Stimulated activated CD8-positive, alpha-beta memory T cell treated with anti-CD3 and anti-CD28 coated beads, Interleukin-2, amount 100 ng/mL, for 48 hours (primary cell): ENCODE results near the gene NTNG1.

Experiments
- DNase-seq, 2 donors: peaks; one replicate each; pipeline ENCODE4 v3.0.0-alpha.2; 2020; ENCODE audit warnings: low read depth in 2 of 2

Gene NTNG1

DNA sequence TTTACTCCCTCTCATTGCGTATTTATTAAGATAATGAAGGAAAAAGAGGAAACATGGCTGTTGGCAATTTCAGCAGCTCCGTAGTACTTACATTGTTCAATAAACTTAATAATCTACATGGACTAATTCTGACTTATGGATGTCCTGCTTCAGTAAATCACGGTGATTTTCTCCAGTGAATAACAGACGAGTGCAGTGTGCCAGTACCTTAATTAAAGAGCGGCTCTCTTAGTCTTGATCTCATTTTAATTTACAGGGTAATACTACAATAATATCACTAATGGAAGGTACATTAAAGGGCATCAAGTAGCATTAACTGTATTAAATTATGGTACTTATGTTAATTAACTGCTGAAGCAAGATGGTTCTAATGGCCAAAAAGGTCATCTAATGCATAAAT is 187.2 kb downstream of the NTNG1 start:
- DNase-seq: no peak

GRCh38 chr1:107339775-107340174 is 198.9 kb downstream of the NTNG1 start:
- DNase-seq: no peak

GRCh38 chr1:107342316-107342715 is 201.5 kb downstream of the NTNG1 start:
- no peak for DNase-seq

GRCh38 chr1:107342768-107343167 is 201.9 kb downstream of the NTNG1 start:
- no peak for DNase-seq

DNA sequence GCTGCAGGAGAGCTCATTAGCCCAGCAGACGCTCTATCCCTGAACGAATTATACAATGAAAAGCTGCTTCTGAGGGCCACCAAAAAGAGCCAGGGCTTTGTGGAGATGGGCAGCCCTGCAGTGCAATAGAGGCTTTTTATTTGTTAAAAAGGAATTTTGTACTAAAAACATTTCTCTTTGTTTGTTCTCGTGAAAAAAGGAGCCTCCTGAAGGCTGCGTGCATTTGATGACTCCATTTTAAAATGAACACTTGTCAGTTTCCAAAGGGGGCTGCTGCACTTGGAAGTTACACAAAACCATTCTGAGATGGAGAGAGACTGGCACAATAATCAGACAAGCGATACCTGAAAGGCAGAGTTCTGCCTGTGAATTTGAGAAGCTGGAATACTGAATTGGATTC is 202.8 kb downstream of the NTNG1 start:
- no peak for DNase-seq

DNA sequence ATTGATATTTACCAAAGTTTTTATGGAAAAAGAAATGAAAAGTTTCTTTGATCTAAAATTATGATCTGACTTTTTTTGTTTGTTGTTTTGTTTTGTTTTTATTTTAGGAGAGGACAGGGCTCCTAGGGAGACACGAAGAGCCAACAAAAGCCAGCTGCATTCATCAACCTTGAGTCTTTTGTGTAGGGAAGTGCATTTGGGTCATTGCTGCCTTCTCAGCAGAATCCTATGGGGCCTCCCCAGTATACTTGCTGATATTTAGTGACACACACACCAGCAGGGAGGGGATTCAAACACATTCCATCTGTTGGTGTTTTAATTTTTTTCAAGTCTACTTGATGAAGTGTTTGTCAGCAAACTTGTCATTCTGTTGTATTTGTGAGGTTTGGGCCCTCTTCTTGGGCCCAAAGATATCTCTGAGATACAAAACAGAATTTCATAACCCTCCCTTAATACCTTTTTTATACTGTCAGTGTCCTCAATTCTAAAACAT is 203.5 kb downstream of the NTNG1 start:
- DNase-seq: no peak

GRCh38 chr1:107344836-107345235 is 204.0 kb downstream of the NTNG1 start:
- DNase-seq: no peak

- no peak for DNase-seq
Measured at GRCh38 chr1:107352850-107353249, 212.0 kb downstream of the NTNG1 start.

DNA sequence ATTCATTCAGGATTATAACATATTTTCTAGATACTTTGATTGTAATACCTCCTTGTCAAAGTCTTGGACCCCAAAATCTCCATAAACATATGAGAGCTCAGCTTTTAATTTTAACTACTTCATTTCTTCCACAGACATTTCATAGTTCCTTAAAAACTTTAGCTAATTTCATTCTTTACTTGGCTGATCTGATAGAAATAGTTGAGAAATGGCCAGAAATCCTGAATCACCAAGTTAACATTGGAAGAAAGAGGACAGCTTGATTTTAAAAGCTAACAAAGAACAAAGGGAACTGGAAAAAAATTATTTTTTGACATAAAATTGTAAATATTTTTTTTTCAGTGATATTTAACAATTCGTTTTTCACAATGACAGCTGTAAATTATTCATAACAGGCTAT is 216.5 kb downstream of the NTNG1 start:
- no peak for DNase-seq

DNA sequence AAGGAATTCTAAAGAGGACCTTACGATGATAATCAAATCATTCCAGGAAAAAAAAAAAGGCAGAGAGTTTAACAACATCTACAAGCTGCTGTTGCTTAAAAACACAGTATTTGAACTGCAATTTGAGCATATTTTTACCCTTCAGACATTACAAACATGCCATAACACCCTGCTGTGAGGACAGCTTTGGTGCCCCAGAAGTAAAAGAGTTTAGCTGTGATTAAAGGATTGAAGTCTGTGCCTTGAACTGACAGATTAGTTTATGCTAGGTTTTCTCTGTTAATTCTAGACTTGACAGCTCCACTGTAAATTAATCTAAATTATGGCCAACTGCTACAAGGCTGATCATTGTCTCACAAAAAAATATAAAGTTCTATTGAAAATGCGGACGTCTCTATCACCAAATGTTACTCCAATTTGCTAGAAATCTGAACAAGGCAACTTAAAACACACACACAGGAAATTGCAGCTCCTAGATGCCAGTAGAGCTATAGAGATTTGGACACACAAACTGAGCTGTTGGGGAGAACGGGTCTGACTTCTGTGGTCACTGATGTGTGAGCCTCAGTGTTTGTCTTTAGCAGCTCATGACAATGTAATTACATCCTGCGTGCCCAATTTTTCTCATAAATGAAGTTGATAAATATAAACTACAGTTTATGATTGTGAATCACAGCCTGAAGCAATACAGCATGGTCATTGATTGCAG is 217.9 kb downstream of the NTNG1 start:
- DNase-seq: no peak

GRCh38 chr1:107359472-107360241 is 218.8 kb downstream of the NTNG1 start:
- DNase-seq: no peak

DNA sequence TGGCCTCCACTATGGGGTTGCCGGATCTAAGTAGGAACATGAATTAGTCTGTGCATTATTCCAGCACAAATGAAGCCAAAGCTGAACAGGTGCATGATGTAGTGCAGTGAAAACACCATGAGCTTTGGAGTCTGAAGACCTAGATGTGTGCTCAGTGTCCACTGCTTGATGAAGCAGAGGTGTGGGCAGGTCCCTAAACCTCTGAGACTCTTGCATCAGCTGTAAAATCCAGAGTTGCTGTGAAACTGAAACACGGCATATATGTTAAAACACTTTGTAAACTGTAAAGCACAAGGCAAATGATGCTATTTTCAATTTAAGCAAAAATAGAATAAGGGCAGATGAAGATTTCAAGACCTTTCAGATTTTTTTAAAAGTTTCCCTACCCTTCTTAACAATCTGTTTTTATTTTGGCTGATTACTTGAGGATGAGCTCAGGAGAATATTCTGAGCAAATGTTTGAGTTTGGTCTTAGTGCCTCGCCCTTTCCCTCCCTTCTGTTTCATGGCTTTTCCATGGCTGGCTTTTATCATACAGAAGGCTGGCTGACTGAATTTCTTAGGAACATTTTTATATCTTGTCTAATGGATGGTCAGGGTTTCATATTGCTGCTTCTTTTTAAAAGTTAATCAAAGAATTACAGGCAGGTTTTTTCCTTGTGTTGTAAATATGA is 221.8 kb downstream of the NTNG1 start:
- DNase-seq: no peak

DNA sequence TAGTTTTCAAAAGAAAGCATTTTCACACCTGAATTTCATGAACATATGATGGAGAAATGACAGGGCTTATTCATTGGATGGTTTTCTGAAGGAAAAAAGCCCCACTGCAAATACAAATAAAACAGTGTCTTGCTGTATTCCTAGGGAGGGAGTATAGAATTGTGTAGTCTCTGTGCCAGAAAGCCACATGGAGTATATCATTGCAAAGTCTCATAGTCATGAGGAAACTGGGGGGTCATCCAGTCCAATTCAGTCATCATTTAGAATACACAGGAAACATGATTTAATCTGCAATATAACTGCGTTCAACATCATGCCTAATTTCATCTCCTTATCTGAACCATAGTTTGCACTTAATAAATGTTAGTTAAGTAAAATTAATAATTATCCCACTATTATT is 222.3 kb downstream of the NTNG1 start:
- no peak for DNase-seq

DNA sequence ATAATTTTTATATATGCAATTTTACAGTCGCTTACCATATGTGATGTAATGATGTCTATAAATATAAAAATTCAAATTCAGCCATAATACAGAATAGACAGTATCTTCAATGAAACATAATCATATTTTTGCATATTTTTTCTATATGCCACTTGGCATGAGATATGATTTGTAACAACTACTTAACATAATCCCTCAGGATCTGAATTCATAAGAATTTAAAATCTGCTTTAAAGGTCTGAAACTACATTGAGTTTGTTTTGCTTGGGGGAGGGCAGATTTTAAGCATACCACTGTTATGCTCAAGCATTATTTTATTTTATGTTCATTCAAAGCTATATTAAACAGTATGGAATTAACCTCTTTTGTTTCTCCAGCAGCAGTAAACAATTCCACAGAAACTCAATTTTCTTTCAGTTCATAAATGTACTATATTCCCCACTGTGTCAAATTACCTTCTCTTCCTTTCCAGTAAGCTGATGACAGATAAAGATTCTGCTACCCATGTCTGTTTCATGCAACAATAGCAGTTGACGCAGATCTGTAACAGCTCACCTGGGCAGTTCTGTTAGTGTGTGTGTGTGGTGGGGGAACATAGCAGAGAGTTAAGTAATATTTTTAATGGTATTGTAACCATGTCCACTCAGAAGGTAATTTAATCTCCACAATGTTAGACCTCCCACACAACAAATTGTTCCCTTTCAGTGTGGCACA is 224.8 kb downstream of the NTNG1 start:
- DNase-seq: no peak

DNA sequence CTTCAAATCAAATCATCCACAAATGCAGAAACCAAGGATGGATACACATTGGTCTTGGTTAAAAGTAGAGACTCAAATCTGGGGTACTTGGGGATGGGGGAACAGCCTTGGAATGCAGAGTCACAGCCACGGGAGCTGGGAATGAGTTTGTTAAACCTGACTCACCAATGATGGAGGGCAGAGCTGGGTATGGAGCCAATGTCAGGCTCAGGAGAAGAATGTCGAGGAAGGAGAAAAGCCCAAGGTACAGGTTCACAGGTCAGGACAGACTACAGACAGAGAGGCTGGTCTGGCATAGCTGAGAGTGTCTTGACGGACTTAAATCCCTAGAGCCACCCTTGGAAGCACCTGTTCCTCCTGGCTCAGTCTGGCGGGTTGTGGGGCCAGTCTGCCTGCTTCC is 237.6 kb downstream of the NTNG1 start:
- DNase-seq: no peak

DNA sequence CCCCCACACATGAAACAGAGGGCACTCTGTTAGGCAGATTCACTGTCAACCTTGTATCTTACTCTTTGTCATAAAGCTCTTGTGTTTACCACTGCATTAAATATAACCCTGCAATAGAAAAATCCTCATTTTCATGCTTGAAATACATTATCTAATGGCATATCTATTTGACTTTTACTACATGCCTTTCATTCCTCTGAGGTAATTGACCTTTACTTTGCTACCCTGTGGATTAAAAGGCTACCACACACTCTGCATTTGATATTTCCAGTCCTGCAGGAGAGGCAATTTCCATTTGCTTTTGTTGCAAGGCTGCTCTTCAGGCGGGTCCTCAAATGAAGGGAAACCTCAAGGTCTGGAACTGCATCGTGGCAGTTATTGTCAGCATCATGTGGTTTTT is 238.0 kb downstream of the NTNG1 start:
- DNase-seq: no peak

DNA sequence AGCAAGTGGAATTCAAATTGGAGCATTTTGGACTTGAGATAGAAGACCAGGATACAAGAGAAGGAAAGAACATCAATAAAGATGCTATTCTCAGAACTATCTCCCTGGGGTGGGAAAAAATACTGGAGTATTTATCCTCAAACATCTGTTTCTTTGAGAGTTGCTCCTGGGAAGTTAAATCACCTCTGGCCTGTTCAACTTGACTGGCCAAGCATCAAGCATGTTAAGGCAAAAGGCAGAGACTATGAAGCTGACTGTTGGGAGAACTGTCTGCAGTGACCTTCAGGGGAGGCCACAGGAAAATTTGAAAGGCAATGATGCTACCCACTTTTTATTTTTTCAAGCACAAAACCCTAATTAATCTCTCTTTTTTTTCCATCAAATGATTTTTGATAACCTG is 239.0 kb downstream of the NTNG1 start:
- no peak for DNase-seq

DNA sequence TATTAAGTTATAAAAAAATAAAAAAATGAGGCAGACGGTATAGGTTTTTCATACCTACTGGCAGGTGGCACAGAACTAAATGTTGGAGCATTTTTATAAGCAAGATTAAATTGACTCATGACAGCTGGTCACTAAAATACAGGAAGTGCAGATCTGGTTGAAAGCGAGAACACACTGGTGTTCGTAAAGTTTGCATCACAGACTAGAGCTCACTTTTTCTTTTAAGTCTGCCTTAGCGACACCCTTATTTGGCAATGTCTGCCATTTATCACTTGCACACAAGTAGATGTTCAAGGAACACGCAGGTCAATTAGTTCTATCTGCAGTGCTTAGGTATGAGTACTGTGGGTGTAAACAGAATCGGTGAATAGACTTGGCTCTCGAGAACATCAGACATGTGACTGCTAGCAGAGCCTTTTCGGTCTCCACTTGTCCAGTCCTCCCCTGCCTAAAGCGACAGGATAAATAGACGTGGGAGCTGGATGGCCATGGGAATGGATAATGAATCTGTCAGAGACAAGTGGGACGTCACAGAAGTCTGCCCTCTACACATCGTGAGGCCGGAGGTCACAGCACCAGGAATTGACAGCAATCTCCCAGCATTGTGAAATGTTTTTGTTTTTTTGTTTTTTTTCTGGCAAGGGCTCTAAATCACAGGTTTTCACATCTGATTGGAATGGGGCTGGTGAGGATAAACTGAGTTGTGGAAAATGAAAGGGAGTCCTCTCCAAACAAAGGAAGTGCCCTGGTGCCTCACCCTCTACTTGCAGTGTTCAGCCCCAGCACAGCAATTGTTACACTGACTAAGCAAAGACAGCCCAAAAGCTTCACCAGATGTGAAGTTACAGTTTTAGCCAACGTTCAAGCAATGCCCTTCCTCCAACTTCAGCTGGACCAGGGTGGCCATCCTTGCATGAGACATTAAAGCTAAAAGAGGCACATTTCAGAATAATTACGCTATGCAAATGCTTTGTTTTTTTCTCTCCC is 248.9 kb downstream of the NTNG1 start:
- DNase-seq: no peak

DNA sequence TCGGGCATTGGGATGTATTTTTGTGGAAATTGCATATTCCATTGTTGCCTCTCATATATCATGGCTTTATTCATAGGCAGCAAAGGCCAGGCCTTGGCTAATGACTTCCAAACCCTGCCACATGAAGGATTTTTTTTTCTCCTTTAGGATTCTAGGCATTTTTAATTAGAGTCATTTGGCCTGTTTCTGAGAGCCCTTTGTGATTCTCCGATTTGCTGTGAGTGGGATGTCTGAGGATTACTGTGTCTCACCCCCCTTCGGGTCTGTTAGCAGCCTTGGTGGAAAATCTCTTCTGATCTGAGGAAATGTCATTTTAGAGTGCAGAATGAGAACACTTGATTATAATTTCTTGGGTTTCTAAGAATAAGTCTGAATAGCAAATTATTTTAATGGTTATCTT is 253.5 kb downstream of the NTNG1 start:
- DNase-seq: no peak

- DNase-seq: no peak
Measured at GRCh38 chr1:107401704-107402103, 260.9 kb downstream of the NTNG1 start.

GRCh38 chr1:107404756-107405155 is 263.9 kb downstream of the NTNG1 start:
- no peak for DNase-seq
